Epithelial cell of esophagus (primary cell): ENCODE measurements around the gene IKZF5.

Experiments
- DNase-seq: peaks from one replicate; pipeline ENCODE4 v3.0.0; 2010; ENCODE audit warnings: low read depth
- H3K4me3 ChIP-seq: 2 replicates; pipeline ENCODE4 v1.5.1; 2011; ENCODE audit warnings: mild to moderate bottlenecking, low read length, control low read depth
- CTCF ChIP-seq: IDR thresholded peaks from 2 replicates; pipeline ENCODE4 v1.5.1; 2011; ENCODE audit warnings: low read depth, mild to moderate bottlenecking, low read length, control low read depth, inconsistent platforms; ENCODE audit not compliant: insufficient read depth; ENCODE audit errors: missing control alignments

IKZF5 gene

GRCh38 chr10:123039632-123039930, 31.0 kb upstream of the IKZF5 start:
- DNase-seq, result no peak
- no peak for TF ChIP-seq CTCF
- no peak overlapping the region for H3K4me3 ChIP-seq

DNA sequence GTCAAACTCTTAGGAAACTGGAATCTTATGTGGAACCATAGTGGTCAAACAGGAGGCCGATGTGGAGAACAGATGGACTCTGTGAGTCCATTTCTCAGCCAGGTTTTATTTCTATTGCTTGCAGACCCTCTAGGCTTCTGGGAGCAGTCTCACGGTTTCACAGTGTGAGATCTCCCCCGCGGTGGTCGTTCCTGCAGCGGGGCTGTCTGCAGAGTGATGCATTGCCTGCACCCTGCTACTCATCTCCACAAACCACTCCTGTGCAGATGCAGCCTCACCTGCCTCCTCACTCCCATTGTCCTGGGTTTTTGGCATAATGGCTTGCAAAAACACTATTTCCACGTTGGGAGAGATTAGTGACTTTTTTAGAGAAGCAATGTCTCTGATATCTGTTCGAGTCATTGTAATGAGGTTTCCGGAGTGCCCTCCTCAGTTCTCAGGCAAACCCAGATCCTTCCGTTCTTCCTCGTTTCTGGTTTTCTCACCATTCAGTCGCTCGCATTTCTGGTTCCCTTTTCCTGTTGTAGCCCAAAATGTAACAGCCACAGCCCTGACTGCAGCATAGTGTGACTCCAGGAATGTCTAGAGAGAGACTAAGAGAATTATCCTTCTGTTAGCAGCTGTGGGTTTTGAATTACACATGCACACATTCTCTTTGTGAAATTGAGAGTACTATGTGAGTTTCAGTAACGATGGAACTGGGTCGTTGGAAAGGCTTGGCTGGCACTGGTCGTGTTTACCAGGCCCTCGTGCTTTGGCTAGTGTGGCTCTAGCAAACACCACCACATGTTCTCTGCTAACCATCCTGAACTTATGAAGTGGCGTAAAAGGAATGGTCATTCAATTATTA, 30.4 kb upstream of the IKZF5 start:
- H3K4me3 ChIP-seq, result no peak overlapping the region
- TF ChIP-seq CTCF, result no peak
- DNase-seq, result no peak

DNA sequence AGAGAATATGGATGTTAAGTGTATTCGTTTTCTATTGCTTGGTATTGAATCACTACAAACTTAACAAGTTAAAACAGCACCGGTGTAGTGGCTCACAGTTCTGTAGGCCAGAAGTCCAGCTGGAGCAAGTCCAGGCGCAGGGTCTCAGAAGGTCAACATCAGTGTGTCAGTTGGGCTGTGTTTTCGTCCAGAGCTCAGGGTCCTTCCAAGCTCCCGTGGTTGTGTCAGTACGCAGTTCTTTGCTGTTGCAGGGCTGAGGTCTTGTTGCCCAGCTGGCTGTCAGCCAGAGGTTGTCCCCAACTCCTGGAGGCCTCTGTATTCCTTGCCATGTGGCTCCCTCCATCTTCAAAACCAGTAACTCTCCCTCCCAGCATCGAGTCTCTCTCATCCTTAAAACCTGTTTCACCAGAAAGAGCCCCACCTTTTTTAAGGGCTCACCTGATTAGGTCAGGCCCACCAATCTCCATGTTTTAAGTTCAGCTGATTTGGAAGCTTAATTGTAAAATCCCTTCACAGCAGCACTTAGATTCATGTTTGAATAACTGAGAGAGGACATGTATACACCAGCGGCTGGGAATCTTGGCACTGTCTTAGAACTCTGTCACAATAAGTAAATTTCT, 27.0 kb upstream of the IKZF5 start:
- H3K4me3 ChIP-seq, result no peak overlapping the region
- no peak for DNase-seq
- TF ChIP-seq CTCF, result no peak

GRCh38 chr10:123034332-123034731, 25.7 kb upstream of the IKZF5 start:
- DNase-seq, result no peak
- H3K4me3 ChIP-seq, result no peak overlapping the region
- TF ChIP-seq CTCF, result no peak

- H3K4me3 ChIP-seq, result no peak overlapping the region
- no peak for TF ChIP-seq CTCF
- no peak for DNase-seq
These were observed 22.5 kb upstream of the IKZF5 start for GRCh38 chr10:123031124-123031523.

- no peak for TF ChIP-seq CTCF
- no peak overlapping the region for H3K4me3 ChIP-seq
- DNase-seq, result peak; percentile 32
These were observed 19.3 kb upstream of the IKZF5 start for GRCh38 chr10:123027861-123028260.

DNA sequence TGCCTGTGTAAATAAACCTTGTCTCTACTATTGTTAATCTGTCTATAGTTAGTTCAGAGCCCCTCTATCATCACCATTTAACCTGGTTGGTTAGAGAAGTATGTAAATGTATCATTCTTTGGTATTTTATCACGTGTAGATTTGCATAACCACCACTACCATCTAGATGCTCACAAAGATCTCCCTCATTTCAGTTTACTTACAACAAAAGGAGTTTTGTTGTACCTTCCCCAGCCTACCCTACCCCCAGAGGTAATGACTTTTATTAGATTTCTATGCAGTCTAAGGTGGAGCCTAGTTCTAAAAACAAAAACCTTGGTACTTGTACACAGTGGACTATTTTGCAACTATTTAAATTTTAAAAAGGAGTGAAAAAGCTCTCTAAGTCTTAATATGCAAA, 17.7 kb upstream of the IKZF5 start:
- DNase-seq, result no peak
- no peak for TF ChIP-seq CTCF
- no peak overlapping the region for H3K4me3 ChIP-seq
